Hepatocyte (in vitro differentiated cells): ENCODE results near the gene PAF1. TPM values are rescaled to one million over a fixed set of nuclear protein-coding genes. Genes with fewer than 3 reads are reported as not detected.

Experiments used
- DNase-seq: peaks from one replicate; pipeline ENCODE4 v3.0.0-alpha.2; 2016; ENCODE audit warnings: low spot score
- H2AFZ ChIP-seq: fragments of 200-600 bp; sonication (generic); 2 replicates; pipeline ENCODE4 v1.6.0; 2016; ENCODE audit warnings: antibody characterized with exemption, mild to moderate bottlenecking
- H3K27ac ChIP-seq: fragments of 200-600 bp; sonication (generic); 2 replicates; pipeline ENCODE4 v1.5.1; 2016; ENCODE audit warnings: mild to moderate bottlenecking
- H3K27me3 ChIP-seq: fragments of 200-600 bp; sonication (generic); 2 replicates; pipeline ENCODE4 v1.6.1; 2016
- H3K36me3 ChIP-seq: fragments of 200-600 bp; sonication (generic); replicated peaks from 2 replicates; pipeline ENCODE4 v1.5.1; 2016; ENCODE audit warnings: low read depth; ENCODE audit not compliant: insufficient read depth
- H3K4me1 ChIP-seq: fragments of 200-600 bp; sonication (generic); 2 replicates; pipeline ENCODE4 v1.5.1; 2016; ENCODE audit warnings: mild to moderate bottlenecking, moderate library complexity; ENCODE audit not compliant: insufficient read depth
- H3K4me2 ChIP-seq: fragments of 200-600 bp; sonication (generic); 2 replicates; pipeline ENCODE4 v1.6.0; 2016
- H3K4me3 ChIP-seq: fragments of 200-600 bp; sonication (generic); 2 replicates; pipeline ENCODE4 v1.5.1; 2016; ENCODE audit warnings: mild to moderate bottlenecking
- H3K79me2 ChIP-seq: fragments of 200-600 bp; sonication (generic); 2 replicates; pipeline ENCODE4 v1.6.0; 2017; ENCODE audit warnings: mild to moderate bottlenecking
- H3K9me2 ChIP-seq: fragments of 200-600 bp; sonication (generic); replicated peaks from 2 replicates; pipeline ENCODE4 v1.6.0; 2017; ENCODE audit warnings: mild to moderate bottlenecking; ENCODE audit not compliant: insufficient read depth
- H3K9me3 ChIP-seq: fragments of 200-600 bp; sonication (generic); 2 replicates; pipeline ENCODE4 v1.5.1; 2016; ENCODE audit warnings: low read depth, mild to moderate bottlenecking
- H4K20me1 ChIP-seq: fragments of 200-600 bp; sonication (generic); 2 replicates; pipeline ENCODE4 v1.6.0; 2016; ENCODE audit warnings: mild to moderate bottlenecking; ENCODE audit not compliant: insufficient read depth, poor library complexity, severe bottlenecking
- EZH2 ChIP-seq: fragments of 200-600 bp; sonication (generic); IDR thresholded peaks from 2 replicates; pipeline ENCODE4 v1.6.1; 2016; ENCODE audit warnings: antibody characterized with exemption, mild to moderate bottlenecking, borderline replicate concordance
- EZH2phosphoT487 ChIP-seq: fragments of 200-600 bp; sonication (generic); IDR thresholded peaks from one replicate; pipeline ENCODE4 v1.6.1; 2018; ENCODE audit warnings: antibody characterized with exemption, mild to moderate bottlenecking, low read depth, moderate library complexity; ENCODE audit not compliant: unreplicated experiment, severe bottlenecking
- WGBS: methylation state at CpG from one replicate; pipeline ENCODE4 v1.1.6; 2016; ENCODE audit warnings: low lambda C conversion rate; ENCODE audit errors: missing lambda C conversion rate; 5-methylcytosine and 5-hydroxymethylcytosine counted together
- polyA plus RNA-seq: library from polyadenylated mRNA; unstranded; fragments of >200 nt; fragmentation: Nextera tagmentation; extraction: Ambion mirVana; gene quantifications from 2 replicates; pipeline ENCODE4 v1.2.1, GENCODE V29; 2016
- total RNA-seq: library from RNA; depleted of rRNA; stranded (reverse); fragments of >200 nt; gene quantifications from 2 replicates; pipeline ENCODE4 v1.2.3, GENCODE V29; 2014
- TF ChIP-seq, protein P1 (sequence below): fragments of 200-600 bp; sonication (generic); IDR thresholded peaks from 2 replicates; pipeline ENCODE4 v1.5.1; 2016; ENCODE audit warnings: antibody characterized with exemption, mild to moderate bottlenecking; ENCODE audit not compliant: poor library complexity

PAF1 gene
- total and polyA plus RNA-seq, 2 experiments from 2014 or later: 30.4 to 54.4 TPM

DNA sequence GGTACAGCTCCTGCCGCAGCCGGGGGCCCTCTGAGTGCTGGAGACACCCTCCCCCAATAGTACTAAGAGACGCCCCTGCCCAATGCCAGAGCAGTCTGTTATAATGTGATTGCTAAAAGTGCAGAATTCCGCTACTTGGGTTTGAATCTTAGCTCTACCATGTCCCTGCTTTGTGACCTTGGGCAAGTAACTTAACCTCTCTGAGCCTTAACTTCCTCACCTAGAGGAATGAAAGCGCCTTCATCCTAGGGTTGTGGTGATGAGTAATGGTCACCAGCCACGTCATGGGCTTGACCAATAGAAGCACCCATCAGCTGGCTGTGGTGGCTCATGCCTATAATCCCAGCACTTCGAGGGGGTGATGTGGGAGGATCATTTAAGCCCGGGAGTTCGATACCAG is 28.1 kb upstream of the PAF1 start:
- Histone ChIP-seq H3K27me3 (no peaks in the 10 kb centered on the region), H4K20me1 (peaks cover 3% of the 10 kb centered on the region), H3K9me3 (no peaks in the 10 kb centered on the region), H3K4me2 (no peak overlapping the region), H2AFZ (no peak overlapping the region), H3K4me3 (no peak overlapping the region), H3K79me2 (peaks cover 30% of the 10 kb centered on the region), H3K36me3 (no peaks in the 10 kb centered on the region), H3K27ac (no peak overlapping the region), H3K9me2 (no peaks in the 10 kb centered on the region), H3K4me1 (peaks cover 9% of the 10 kb centered on the region)
- TF ChIP-seq EZH2 (no peak), EZH2phosphoT487 (no peak)
- TF ChIP-seq, protein P1, sequence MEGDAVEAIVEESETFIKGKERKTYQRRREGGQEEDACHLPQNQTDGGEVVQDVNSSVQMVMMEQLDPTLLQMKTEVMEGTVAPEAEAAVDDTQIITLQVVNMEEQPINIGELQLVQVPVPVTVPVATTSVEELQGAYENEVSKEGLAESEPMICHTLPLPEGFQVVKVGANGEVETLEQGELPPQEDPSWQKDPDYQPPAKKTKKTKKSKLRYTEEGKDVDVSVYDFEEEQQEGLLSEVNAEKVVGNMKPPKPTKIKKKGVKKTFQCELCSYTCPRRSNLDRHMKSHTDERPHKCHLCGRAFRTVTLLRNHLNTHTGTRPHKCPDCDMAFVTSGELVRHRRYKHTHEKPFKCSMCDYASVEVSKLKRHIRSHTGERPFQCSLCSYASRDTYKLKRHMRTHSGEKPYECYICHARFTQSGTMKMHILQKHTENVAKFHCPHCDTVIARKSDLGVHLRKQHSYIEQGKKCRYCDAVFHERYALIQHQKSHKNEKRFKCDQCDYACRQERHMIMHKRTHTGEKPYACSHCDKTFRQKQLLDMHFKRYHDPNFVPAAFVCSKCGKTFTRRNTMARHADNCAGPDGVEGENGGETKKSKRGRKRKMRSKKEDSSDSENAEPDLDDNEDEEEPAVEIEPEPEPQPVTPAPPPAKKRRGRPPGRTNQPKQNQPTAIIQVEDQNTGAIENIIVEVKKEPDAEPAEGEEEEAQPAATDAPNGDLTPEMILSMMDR: no peak
- WGBS: over 99% methylated on average over 9 of the region's 9 CpGs
- DNase-seq: no peak

DNA sequence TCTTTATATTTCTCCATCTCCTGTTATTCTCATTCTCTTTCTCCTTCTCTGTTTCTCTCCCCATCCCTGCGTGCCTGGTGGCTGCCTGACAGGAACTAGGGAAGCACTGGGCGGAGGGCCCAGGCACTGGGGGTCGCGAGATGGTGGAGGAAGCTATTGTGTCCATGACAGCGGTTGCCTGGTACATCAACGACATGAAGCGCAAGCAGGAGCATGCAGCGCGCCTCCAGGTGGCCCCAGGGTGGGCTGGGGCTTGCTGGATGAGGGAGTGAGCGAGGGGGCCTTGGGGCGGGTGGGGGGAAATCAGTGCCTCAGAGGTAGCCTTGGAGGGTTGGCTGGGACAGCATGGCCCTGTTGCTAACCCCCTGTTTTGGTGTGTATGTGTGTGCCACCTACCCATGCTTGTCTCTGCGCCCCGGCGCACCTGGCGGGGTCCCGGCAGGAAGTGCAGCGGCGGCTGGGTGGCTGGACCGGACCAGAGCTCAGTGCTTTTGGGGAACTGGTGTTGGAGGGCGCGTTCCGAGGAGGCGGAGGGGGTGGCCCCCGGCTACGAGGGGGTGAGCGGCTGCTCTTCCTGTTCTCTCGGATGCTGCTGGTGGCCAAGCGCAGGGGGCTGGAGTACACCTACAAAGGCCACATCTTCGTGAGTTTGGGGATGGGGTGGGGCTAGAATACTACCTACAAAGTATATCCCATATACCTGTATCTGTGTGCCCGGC is 26.7 kb upstream of the PAF1 start:
- H3K27ac ChIP-seq: no peak overlapping the region
- H3K36me3 ChIP-seq: no peaks in the 10 kb centered on the region
- peaks cover 39% of the 10 kb centered on the region for H3K79me2 ChIP-seq

DNA sequence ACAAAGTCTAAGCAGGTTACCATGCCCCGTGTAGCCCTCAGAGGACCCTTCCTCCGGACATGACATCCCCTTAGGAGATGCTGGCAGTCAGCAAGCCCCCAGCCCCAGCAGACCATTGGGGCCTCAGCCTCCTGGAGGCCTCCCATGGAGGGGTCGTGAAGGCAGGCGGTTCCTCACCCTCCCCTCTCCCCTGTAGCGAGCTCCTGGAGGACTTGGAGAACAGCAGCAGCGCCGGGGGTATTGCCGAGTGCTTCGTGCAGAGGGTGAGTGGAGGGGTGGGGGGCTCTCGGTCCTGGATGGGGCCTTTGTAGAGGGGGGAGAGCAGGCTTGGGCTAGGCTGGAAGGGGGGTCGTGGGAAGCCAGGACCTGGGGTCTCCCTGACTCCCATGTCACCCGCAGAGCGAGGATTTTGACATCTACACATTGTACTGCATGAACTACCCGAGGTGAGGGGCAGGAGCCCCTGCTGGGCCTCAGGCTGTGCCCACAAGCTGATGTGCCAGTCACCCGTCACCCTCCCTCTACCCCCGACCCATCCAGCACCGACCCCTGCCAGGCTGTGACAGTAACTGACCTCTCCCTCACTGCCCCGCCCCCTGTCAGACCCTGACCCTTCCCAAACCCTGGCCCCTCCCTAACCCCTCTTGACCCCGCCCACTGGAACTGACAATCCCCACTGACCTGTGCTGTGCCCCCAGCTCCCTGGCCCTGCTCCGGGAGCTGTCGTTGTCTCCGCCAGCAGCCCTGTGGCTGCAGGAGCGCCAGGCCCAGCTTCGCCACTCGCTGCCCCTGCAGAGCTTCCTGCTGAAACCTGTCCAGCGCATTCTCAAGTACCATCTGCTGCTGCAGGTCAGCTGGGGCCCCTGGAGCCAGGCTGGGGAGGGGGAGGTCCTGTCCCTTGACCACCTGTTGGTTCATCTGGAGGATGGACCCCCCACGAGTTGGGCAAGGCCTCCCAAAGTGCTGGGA is 25.5 kb upstream of the PAF1 start:
- H3K36me3 ChIP-seq: no peaks in the 10 kb centered on the region
- no peak overlapping the region for H3K4me3 ChIP-seq
- DNase-seq: no peak
- TF ChIP-seq, protein P1: no peak
- TF ChIP-seq EZH2phosphoT487 (no peak), EZH2 (no peak)
- H3K27ac ChIP-seq: no peak overlapping the region
- H4K20me1 ChIP-seq: peaks cover 3% of the 10 kb centered on the region
- peaks cover 9% of the 10 kb centered on the region for H3K4me1 ChIP-seq
- H3K9me3 ChIP-seq: no peaks in the 10 kb centered on the region
- H2AFZ ChIP-seq: no peak overlapping the region
- no peak overlapping the region for H3K4me2 ChIP-seq
- 90% methylated on average over 19 of the region's 27 CpGs for WGBS
- H3K27me3 ChIP-seq: no peaks in the 10 kb centered on the region
- no peaks in the 10 kb centered on the region for H3K9me2 ChIP-seq
- H3K79me2 ChIP-seq: peaks cover 39% of the 10 kb centered on the region

More for the DNA sequence above, 26.7 kb upstream of the PAF1 start:
- no peaks in the 10 kb centered on the region for H3K9me2 ChIP-seq
- no peaks in the 10 kb centered on the region for H3K9me3 ChIP-seq
- TF ChIP-seq, protein P1: no peak
- no peak for TF ChIP-seq EZH2phosphoT487
- no peak for TF ChIP-seq EZH2
- no peak overlapping the region for H2AFZ ChIP-seq
- 95% methylated on average over 28 of the region's 30 CpGs for WGBS
- no peak for DNase-seq
- H3K4me2 ChIP-seq: no peak overlapping the region
- no peak overlapping the region for H3K4me3 ChIP-seq
- no peaks in the 10 kb centered on the region for H3K27me3 ChIP-seq
- peaks cover 3% of the 10 kb centered on the region for H4K20me1 ChIP-seq
- peaks cover 9% of the 10 kb centered on the region for H3K4me1 ChIP-seq
